Measurements from ENCODE around the gene CARMIL3.

The CARMIL3 gene

GRCh38 chr14:24089890-24090289, 38.1 kb downstream of the CARMIL3 start:
- TF ChIP-seq CSDC2 (CRISPR knock-in tag; IDR thresholded peaks at IDR 0.05): no peak
- no peak for ATAC-seq

DNA sequence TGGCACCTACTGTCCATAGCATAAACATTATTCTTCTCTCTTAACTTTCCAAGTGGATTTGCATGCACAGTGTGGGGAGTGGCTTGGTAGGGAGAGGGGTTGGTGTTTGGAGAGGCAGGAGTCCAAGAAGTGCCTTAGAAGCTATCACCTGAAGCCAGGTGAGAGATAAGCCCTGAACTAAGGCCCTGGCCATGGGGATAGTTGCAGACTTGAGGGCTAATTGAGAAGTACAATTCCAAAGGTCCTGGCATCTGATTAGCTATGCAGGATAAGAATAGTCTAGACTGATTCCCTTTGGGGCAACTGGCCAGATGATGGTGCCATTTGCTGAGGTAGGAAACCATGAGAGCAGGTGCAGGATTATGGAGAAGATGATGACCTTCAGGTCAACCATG, 40.3 kb downstream of the CARMIL3 start:
- no peak for ATAC-seq
- TF ChIP-seq ZFP30 (CRISPR knock-in tag; IDR thresholded peaks at IDR 0.05) (no peak), TOX (CRISPR knock-in tag; IDR thresholded peaks at IDR 0.05; ENCODE audit: borderline replicate concordance) (no peak), ZNF70 (CRISPR knock-in tag; IDR thresholded peaks at IDR 0.05) (no peak), TCF4 (CRISPR knock-in tag; IDR thresholded peaks at IDR 0.05; ENCODE audit: borderline replicate concordance) (no peak), CSDC2 (CRISPR knock-in tag; IDR thresholded peaks at IDR 0.05) (no peak), ESRRG (CRISPR knock-in tag; IDR thresholded peaks at IDR 0.05) (no peak), ISL1 (CRISPR knock-in tag; IDR thresholded peaks at IDR 0.05) (no peak), ARNTL (CRISPR knock-in tag; IDR thresholded peaks at IDR 0.05; ENCODE audit: borderline replicate concordance, low read depth) (no peak), ZFP3 (CRISPR knock-in tag; IDR thresholded peaks at IDR 0.05) (no peak)
- TF ChIP-seq, protein P1, sequence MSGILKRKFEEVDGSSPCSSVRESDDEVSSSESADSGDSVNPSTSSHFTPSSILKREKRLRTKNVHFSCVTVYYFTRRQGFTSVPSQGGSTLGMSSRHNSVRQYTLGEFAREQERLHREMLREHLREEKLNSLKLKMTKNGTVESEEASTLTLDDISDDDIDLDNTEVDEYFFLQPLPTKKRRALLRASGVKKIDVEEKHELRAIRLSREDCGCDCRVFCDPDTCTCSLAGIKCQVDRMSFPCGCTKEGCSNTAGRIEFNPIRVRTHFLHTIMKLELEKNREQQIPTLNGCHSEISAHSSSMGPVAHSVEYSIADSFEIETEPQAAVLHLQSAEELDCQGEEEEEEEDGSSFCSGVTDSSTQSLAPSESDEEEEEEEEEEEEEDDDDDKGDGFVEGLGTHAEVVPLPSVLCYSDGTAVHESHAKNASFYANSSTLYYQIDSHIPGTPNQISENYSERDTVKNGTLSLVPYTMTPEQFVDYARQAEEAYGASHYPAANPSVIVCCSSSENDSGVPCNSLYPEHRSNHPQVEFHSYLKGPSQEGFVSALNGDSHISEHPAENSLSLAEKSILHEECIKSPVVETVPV (CRISPR knock-in tag; IDR thresholded peaks at IDR 0.05): no peak
- TF ChIP-seq, protein P2, sequence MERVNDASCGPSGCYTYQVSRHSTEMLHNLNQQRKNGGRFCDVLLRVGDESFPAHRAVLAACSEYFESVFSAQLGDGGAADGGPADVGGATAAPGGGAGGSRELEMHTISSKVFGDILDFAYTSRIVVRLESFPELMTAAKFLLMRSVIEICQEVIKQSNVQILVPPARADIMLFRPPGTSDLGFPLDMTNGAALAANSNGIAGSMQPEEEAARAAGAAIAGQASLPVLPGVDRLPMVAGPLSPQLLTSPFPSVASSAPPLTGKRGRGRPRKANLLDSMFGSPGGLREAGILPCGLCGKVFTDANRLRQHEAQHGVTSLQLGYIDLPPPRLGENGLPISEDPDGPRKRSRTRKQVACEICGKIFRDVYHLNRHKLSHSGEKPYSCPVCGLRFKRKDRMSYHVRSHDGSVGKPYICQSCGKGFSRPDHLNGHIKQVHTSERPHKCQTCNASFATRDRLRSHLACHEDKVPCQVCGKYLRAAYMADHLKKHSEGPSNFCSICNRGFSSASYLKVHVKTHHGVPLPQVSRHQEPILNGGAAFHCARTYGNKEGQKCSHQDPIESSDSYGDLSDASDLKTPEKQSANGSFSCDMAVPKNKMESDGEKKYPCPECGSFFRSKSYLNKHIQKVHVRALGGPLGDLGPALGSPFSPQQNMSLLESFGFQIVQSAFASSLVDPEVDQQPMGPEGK (CRISPR knock-in tag; IDR thresholded peaks at IDR 0.05; ENCODE audit: borderline replicate concordance): no peak
- TF ChIP-seq, protein P3, sequence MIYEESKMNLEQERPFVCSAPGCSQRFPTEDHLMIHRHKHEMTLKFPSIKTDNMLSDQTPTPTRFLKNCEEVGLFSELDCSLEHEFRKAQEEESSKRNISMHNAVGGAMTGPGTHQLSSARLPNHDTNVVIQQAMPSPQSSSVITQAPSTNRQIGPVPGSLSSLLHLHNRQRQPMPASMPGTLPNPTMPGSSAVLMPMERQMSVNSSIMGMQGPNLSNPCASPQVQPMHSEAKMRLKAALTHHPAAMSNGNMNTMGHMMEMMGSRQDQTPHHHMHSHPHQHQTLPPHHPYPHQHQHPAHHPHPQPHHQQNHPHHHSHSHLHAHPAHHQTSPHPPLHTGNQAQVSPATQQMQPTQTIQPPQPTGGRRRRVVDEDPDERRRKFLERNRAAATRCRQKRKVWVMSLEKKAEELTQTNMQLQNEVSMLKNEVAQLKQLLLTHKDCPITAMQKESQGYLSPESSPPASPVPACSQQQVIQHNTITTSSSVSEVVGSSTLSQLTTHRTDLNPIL (CRISPR knock-in tag; IDR thresholded peaks at IDR 0.05; ENCODE audit: low read depth): no peak

DNA sequence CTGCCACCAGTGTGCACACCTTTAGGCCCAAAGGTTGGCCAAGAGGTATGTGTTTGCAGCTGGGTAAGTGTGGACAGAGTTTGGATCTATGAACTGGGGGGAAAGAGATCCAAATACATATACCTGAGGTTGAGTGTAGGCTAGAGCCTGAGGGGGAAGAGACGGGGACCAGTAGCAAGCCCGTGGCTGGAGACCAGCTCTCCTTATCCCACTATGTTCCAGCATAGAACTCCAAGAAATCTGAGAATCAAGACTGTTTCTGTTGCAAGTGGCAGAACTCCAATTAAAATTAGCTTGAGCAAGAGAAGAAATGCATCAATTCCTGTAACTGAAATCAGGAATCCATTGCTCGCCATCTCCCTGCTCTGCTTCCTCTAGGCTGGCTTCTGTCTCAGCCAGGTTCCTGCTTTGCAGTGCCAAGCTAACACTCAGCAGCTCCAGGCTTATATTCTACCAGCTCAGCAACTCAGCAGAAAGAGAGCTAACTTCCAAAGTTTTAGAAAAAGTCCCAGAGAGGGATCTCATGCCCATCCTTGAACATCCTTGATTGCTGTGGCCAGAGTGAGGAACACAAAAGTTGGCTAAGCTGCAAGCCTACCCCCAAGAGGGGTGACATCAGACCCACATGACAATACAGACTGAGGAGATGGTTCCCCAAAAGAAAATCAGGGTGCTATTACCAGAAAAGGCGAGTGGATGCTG, 40.8 kb downstream of the CARMIL3 start:
- TF ChIP-seq TOX (CRISPR knock-in tag; IDR thresholded peaks at IDR 0.05; ENCODE audit: borderline replicate concordance): no peak
- no peak for TF ChIP-seq TSHZ2 (CRISPR knock-in tag; IDR thresholded peaks at IDR 0.05)
- no peak for TF ChIP-seq POU6F1 (CRISPR knock-in tag; IDR thresholded peaks at IDR 0.05; ENCODE audit: borderline replicate concordance, low read depth)
- TF ChIP-seq BACH2 (CRISPR knock-in tag; IDR thresholded peaks at IDR 0.05; ENCODE audit: borderline replicate concordance): no peak
- TF ChIP-seq ZFP30 (CRISPR knock-in tag; IDR thresholded peaks at IDR 0.05): no peak
- TF ChIP-seq ZNF8 (CRISPR knock-in tag; IDR thresholded peaks at IDR 0.05): no peak
- no peak for TF ChIP-seq OSR1 (CRISPR knock-in tag; IDR thresholded peaks at IDR 0.05)
- TF ChIP-seq, protein P1 (CRISPR knock-in tag; IDR thresholded peaks at IDR 0.05): no peak
- TF ChIP-seq ZNF70 (CRISPR knock-in tag; IDR thresholded peaks at IDR 0.05): no peak
- TF ChIP-seq PPARA (CRISPR knock-in tag; IDR thresholded peaks at IDR 0.05; ENCODE audit: borderline replicate concordance): no peak
- no peak for TF ChIP-seq GLIS3 (CRISPR knock-in tag; IDR thresholded peaks at IDR 0.05)
- no peak for TF ChIP-seq RARB (CRISPR knock-in tag; IDR thresholded peaks at IDR 0.05)
- no peak for TF ChIP-seq ARNTL (CRISPR knock-in tag; IDR thresholded peaks at IDR 0.05; ENCODE audit: borderline replicate concordance, low read depth)
- TF ChIP-seq ZFP3 (CRISPR knock-in tag; IDR thresholded peaks at IDR 0.05): no peak
- no peak for TF ChIP-seq ISL1 (CRISPR knock-in tag; IDR thresholded peaks at IDR 0.05)
- TF ChIP-seq TCF4 (CRISPR knock-in tag; IDR thresholded peaks at IDR 0.05; ENCODE audit: borderline replicate concordance): no peak
- no peak for TF ChIP-seq ZC3H10 (CRISPR knock-in tag; IDR thresholded peaks at IDR 0.05)
- ATAC-seq: no peak

Measured in SK-N-SH treated with all-trans-retinoic acid at 6 μM for 48 hours (cell line).